Fibroblast of the conjunctiva (primary cell): ENCODE data around the gene ATP6AP2.
A peak's percentile ranks its signal among the peaks of the same experiment; 100 is the strongest.

Experiments used
- DNase-seq: peaks from one replicate; pipeline ENCODE4 v3.0.0-alpha.2; 2010; ENCODE audit warnings: low read depth

Gene ATP6AP2

GRCh38 chrX:40644821-40645358 lies 64.1 kb downstream of the ATP6AP2 start:
- DNase-seq = peak; percentile 47

- DNase-seq = no peak
Observed at GRCh38 chrX:40646489-40647306, 65.9 kb downstream of the ATP6AP2 start.

GRCh38 chrX:40647307-40648197 lies 66.8 kb downstream of the ATP6AP2 start, which contains the start of gene CXorf38:
TSS of gene CXorf38 (minus strand) at chrX:40647561. CDS start at chrX:40647520, 41 bp downstream.
- peak; percentile 85 for DNase-seq

- DNase-seq = peak; percentile 55
Observed at GRCh38 chrX:40651620-40652223, 71.0 kb downstream of the ATP6AP2 start.

GRCh38 chrX:40652664-40653063 lies 71.9 kb downstream of the ATP6AP2 start:
- DNase-seq = no peak

GRCh38 chrX:40653535-40653934 lies 72.8 kb downstream of the ATP6AP2 start:
- DNase-seq = no peak
